ENCODE data around the gene INTS14. TPM values are rescaled to one million over a fixed set of nuclear protein-coding genes. Genes with fewer than 3 reads are reported as not detected.
"Not testable (repeated sequence)": the region's sequence is repeated elsewhere in the genome, so short reads cannot be mapped to it uniquely, and the experiment has no call there.

Gene INTS14
- total RNA-seq, 1 donor = 29.9 TPM

DNA sequence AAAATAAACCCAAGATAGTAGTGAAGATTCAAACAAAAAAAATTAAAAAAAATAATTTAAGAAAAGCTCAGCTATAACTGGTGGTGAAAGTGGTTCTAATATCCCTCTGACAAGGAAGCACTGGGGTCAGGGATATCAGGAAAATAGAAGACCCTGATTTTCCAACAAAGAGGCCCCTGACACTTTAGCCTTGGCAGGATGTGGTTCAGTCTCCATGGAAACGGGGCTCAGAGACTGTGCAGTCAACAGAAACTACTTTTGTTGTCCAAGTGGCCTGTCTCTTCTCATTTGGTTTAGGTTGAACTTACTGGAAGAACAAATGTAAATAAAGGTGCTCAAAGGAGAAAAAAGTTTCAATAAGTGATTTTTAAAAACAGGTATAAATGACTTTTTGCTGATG, 27.2 kb downstream of the INTS14 start:
- DNase-seq (ENCODE audit: low read depth in 2 of 3, low spot score in 2 of 3) = peak; percentile 6 to 78 (median 54)

- no peak for DNase-seq (ENCODE audit: low read depth in 2 of 3, low spot score in 2 of 3)
These were observed 30.6 kb downstream of the INTS14 start for GRCh38 chr15:65580287-65580686.

- no peak for DNase-seq (ENCODE audit: low read depth in 2 of 3, low spot score in 2 of 3)
These were observed 31.2 kb downstream of the INTS14 start for GRCh38 chr15:65579762-65580161.

- DNase-seq (ENCODE audit: low read depth in 2 of 3, low spot score in 2 of 3) = no peak
These were observed 31.8 kb downstream of the INTS14 start for GRCh38 chr15:65578904-65579728.

DNA sequence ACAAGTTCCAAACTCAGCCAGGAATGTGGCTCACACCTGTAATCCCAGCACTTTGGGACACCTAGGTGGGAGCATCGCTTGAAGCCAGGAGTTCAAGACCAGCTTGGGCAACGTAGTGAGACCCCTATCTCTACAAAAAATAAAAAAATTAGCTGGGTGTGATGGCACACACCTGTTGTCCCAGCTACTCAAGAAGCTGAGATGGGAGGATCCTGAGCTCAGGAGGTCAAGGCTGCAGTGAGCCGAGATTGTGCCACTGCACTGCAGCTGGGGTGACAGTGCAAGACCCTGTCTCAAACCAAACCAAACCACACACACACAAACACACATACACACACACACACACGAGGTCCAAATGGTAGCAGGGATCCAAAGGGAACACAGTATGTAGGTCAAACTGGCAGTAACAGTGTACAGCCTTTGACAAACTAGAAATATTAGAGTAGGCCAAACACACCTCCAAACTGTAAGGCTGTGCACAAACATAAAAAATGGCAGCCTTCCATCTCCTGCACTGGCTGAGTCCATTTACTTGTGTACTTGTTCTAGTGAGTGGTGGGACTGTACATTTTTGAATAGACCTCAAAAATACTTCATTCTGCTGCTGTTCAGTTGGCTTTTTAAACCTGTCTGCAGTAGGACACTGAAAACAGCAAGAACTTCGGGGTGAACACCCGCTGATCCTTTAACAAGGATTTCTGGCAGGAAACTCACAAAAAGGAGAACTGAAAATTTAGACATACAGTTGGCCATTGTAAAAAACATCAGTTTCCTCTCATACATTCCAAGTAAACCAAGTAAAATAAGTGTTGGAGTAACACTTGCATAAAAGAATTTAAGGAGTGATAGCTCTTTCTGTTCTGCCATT, 33.6 kb downstream of the INTS14 start:
- DNase-seq (ENCODE audit: low read depth in 2 of 3, low spot score in 2 of 3) = peak in 1 of 3 donors; percentile 12

DNA sequence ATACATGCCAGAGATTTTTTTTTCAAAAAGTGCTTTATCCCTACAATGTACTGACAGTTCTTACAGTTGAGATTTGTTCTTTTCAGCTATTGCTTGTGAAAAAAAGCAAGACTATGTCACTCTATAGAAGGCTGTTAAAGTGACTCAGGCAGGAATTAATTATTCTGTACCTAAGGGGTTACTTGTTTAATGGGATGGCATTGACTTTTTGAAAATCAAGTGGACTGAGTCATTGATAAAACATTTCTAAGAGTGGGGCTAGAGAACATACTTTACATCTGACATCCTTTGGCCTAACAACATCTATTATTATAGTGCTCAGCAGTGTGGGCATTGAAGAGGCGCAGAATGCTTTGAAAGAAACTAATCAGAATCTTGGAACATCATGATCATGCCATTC, 34.3 kb downstream of the INTS14 start:
- no peak for DNase-seq (ENCODE audit: low read depth in 2 of 3, low spot score in 2 of 3)

GRCh38 chr15:65571971-65572370, 39.0 kb downstream of the INTS14 start:
- DNase-seq (ENCODE audit: low read depth in 2 of 3, low spot score in 2 of 3) = no peak

DNA sequence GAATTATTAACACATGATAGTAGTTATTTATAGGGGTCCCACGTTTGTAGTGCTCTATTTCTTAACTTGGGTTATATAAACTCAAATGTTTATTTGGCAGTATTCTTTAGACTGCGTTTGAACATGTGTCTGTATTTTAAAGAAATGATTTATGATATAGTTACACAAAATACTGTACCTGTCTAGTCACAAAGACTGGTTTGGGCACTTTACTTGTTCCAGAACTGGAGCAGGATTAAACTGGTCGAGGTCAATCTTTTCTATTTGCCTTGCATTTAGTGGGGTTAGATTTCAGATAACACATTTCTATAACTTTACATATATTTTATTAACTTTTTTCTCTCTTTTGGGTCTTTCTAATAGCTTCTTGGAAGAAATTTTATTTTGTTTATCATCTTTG, 41.2 kb downstream of the INTS14 start:
- no peak for DNase-seq (ENCODE audit: low read depth in 2 of 3, low spot score in 2 of 3)

GRCh38 chr15:65561934-65562333, 49.0 kb downstream of the INTS14 start:
- DNase-seq (ENCODE audit: low read depth in 2 of 3, low spot score in 2 of 3) = no peak

GRCh38 chr15:65559941-65560340, 51.0 kb downstream of the INTS14 start:
- no peak for DNase-seq (ENCODE audit: low read depth in 2 of 3, low spot score in 2 of 3)

DNA sequence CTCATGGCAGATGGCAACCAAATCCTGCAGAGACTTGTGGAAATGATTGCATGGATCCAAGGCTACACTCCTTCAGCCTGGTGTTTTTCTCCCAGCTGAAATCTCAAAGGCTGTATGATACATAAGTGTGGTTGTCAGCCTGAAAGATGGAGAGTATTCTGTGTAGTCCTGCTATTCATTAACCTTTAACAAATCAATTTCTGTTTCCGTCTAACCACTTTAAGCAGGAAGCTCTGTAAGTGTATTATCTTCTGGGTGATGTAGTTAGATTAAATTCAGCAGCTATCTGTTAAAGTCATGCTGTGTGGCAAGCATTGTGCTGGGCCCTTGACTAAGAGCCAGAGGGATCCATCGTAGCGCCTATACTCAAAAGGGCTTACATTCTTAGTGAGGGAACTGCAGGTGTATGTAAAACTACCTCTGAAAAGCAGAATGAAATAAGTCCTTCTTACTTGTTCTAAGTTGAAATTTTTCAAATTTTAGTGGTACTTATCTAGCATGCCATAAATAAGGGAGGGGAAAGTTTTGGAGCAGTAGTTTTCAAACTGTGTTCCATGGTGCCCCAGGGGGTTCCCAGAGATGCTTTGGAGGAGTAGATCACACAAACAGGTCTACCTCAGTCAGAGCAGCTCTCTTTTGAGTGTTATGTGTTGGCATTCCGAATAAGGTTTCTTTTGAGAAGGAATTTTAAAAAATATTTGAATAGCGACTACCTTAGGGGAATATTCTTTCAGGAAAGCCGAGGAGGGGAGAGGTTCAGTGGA, 51.8 kb downstream of the INTS14 start:
- DNase-seq (ENCODE audit: low read depth in 2 of 3, low spot score in 2 of 3) = no peak

- no peak for DNase-seq (ENCODE audit: low read depth in 2 of 3, low spot score in 2 of 3)
These were observed 52.6 kb downstream of the INTS14 start for GRCh38 chr15:65558336-65558735.

- DNase-seq (ENCODE audit: low read depth in 2 of 3, low spot score in 2 of 3) = no peak
These were observed 54.3 kb downstream of the INTS14 start for GRCh38 chr15:65556622-65557021.

GRCh38 chr15:65553691-65554090, 57.2 kb downstream of the INTS14 start:
- DNase-seq (ENCODE audit: low read depth in 2 of 3, low spot score in 2 of 3) = no peak

GRCh38 chr15:65552851-65553250, 58.1 kb downstream of the INTS14 start:
- DNase-seq (ENCODE audit: low read depth in 2 of 3, low spot score in 2 of 3) = not testable (repeated sequence)

DNA sequence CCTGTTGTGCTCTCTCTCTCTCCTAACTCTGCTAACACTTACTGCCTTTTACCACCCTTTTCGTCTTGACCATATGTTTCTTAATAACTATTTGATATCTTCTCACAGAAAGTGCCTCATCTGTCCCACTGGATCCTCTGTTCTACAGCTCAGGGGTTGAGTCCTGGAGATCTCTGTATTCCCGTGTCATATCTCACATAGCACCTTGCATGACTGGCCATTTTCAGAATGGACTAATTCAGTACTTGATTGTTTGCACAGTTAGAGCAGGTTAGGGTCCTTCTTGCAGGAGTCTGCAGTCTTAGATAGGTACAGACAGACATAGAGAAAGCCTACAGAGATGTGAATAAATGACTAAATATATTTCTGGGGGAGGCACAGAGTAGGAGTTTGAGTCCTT, 59.7 kb downstream of the INTS14 start:
- no peak for DNase-seq (ENCODE audit: low read depth in 2 of 3, low spot score in 2 of 3)

- DNase-seq (ENCODE audit: low read depth in 2 of 3, low spot score in 2 of 3) = no peak
These were observed 60.2 kb downstream of the INTS14 start for GRCh38 chr15:65550681-65551098.

GRCh38 chr15:65549288-65549687, 61.6 kb downstream of the INTS14 start:
- DNase-seq (ENCODE audit: low read depth in 2 of 3, low spot score in 2 of 3) = not testable (repeated sequence)

- DNase-seq (ENCODE audit: low read depth in 2 of 3, low spot score in 2 of 3) = no peak
These were observed 63.1 kb downstream of the INTS14 start for GRCh38 chr15:65547841-65548240.

DNA sequence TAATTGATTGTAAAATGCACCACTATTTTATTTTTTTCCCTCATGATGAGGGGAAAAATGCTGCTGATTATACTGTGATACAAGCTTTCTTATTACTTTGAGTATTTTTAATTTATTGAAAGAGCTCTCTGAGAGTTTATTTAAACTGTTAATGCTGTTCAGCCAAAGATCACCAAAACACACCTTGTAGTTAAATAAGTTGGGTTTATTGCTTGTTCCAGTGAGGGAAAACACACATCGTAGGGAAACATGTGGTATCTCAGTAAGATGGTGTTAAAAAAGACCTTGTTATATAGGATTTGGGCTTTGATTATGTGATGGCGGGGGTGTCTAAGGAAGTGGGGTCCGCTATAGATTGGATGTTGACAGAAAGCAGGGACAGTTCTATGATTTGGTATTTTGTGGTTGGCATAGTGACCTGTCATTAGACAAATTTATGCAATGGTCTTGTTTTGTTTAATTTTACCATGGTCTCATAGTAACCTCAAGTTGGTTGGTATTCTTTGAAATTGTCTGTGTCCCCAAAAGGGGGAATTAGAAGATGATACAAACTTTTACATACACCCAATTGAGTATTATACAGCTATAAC, 69.6 kb downstream of the INTS14 start:
- peak in 1 of 3 donors; percentile 29 for DNase-seq (ENCODE audit: low read depth in 2 of 3, low spot score in 2 of 3)

- no peak for DNase-seq (ENCODE audit: low read depth in 2 of 3, low spot score in 2 of 3)
These were observed 70.6 kb downstream of the INTS14 start for GRCh38 chr15:65540314-65540713.
